HG03575 (cell line): Measurements from ENCODE around the gene NMT1.
A peak's percentile ranks its signal among the peaks of the same experiment; 100 is the strongest.

Source experiments
- ATAC-seq: cut with Tn5 transposase; IDR thresholded peaks from one replicate; pipeline ENCODE4 v1.9.1; 2021; ENCODE audit not compliant: unreplicated experiment, insufficient number of reproducible peaks, low FRiP score; ENCODE audit errors: extremely low read depth

Gene NMT1

DNA sequence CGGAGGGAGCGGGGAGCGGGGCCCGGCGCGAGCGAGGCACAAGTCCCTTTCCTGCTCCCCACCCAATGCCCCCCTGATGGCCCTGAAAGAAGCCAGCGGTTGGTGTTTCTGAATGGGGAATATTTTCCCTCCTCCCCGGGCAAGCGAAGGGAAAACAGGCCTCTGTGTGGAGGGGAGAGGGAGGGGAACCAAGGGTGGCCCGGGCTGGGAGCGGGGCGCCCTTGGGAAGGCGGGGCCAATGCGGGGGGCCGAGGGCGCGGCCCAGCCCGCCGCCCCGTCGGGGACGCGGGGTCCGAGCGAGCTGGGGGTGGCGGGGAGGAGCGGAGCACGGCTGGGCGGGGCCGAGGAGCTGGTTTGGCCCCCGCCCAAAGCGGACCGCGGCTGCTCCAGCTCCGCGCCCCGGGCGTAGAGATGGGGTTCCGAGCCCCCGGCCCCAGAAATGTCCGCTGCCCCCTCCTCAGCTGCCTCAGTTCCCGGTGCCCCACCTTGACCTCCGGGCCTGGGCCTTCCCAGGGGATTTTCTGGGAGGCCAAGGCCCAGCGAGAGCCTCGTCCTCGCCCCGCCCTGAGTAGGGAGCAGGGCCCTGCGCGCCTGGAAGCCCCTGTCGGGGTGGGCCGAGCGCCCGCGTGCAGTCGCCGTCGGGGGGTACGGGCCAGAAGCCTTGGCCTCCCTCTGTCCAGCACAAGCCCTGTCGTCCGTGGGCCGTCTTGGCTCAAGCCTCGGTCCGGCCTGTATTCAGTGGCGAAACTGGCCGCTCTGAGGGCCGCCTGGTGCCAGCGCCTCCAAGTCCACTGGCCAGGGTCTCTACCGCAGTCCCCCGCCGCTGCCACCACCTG, 83.3 kb downstream of the NMT1 start:
- no peak for ATAC-seq

DNA sequence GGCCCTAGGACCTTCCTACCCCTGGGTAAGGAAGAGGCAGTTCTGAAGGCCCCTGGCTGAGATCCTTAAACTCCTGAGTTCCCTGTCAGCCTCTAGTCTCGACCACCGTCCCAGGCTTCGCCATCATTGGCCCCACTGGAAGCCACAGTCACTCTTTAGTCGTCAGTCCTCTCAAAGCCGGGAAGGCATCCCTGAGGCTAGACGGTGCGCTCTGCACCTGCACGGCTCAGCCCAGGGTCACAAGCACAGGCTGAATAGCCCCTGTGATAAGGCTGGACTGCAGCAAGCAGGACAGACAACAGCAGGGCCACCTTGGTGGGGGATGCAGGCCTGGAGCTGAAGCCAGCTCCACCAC, 83.9 kb downstream of the NMT1 start:
- no peak for ATAC-seq

GRCh38 chr17:45146166-45146565, 85.0 kb downstream of the NMT1 start:
- no peak for ATAC-seq

DNA sequence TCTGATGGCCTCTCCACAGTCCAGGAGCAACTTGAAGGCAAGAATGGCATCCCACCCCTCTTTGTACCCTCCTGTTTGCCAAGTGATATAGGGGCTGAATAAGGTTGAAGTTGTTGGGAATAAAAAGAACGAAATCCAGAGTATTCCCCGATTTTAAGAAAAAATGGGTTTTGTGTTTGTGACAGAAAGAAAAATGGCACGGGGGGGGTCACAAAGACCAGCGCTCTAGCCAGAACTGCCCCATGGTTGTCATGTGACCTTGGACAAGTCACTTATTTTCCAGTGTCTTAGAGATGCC, 85.4 kb downstream of the NMT1 start:
- ATAC-seq: no peak

- no peak for ATAC-seq
These were observed 85.9 kb downstream of the NMT1 start for GRCh38 chr17:45146890-45147580.

DNA sequence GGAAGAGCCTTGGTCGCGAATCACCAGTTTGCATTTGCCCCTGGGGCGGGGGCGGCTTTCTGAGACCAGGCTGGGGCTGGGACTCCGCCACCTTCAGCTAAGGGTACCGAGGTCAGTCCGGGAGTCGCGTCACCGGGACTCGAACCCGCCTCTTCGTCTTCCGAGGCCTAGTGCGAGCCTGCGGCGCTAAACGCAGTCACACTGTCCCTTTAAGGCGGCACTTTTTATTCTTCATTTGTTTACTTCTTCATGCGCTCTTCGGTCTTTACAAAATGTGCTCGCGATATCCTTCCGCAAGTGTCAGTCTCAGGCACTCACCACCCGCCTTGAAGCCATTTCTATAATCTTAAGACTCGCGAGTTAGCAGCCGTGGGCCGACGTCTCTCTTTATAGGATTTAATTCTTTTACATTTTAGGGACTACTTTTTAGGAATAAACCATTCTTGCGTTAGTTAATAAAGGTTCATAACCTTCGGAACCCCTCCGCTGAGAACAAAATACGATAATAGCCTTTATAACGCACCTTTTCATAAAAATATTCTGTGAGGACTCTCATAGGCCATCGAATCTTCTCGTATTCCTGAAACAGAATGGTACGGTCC, 86.6 kb downstream of the NMT1 start:
- peak; percentile 5 for ATAC-seq

- ATAC-seq: peak; percentile 22
These were observed 87.3 kb downstream of the NMT1 start, which contains the start of gene HEXIM1 for GRCh38 chr17:45148183-45149036. TSS of gene HEXIM1 (plus strand) at chr17:45148475. CDS start at chr17:45149191, 716 bp downstream.

GRCh38 chr17:45149037-45149668, 88.0 kb downstream of the NMT1 start:
- ATAC-seq: no peak

GRCh38 chr17:45149669-45150664, 88.8 kb downstream of the NMT1 start:
- ATAC-seq: no peak

DNA sequence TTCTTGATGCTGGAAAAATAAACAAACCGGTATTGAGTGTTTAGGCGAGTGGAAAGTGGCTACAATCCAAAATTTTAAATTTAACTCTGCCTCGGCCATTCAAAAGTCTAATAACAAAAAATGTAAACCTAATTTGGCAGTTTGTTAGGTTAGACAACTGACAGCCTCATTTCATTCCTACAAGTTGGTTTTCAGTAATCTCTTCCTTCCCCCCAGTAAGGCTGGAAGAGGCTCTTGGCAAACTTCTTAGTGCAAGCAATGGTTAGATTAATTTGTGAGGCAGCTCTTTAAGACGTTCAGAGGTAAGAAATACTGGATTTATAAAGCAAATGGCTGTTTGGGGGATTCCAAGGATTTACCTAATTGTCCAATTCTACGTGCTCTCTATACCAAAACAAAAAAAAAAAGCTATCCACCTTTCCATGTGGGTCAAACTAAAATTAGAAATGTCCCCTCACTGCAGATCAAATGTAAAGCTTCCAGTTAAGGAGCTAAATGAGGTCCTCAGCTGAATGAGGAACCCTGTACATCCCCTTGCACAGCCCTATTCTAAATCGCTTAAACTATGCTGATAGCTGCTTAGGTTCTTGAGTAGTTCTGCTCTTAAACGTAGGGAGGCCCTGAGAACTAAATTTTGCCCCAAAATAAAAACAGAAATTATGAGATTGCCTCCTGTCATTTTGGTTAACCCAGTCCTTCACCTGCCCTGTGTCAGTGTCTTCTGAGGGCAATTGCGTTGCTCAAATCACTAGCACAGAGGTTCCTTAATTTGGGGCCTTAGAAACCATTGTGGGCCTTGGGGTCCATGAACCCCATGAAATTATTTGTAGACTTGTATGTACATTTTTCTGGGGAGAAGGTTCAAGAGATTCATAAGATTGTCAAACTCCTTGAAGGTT, 90.0 kb downstream of the NMT1 start:
- ATAC-seq: no peak

GRCh38 chr17:45155029-45155428, 93.9 kb downstream of the NMT1 start:
- no peak for ATAC-seq

DNA sequence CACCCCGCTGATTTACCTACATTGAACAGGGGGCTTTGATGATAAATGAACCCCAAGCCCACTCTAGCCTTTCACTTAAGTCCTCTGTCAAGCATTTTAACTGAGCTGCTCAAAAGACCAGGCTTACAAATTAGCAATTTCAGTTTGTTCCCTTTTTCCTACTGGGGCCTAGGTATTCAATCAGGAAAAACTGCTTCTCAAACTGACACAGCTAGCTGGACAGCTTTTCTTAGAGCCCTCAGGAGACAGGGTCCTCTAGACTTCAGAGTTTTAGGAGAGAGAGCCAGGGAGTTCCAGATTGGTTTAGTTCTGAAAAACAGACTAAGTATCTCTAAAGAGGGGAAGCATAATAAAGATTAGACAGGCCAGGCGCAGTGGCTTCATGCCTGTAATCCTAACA, 94.4 kb downstream of the NMT1 start:
- ATAC-seq: no peak

DNA sequence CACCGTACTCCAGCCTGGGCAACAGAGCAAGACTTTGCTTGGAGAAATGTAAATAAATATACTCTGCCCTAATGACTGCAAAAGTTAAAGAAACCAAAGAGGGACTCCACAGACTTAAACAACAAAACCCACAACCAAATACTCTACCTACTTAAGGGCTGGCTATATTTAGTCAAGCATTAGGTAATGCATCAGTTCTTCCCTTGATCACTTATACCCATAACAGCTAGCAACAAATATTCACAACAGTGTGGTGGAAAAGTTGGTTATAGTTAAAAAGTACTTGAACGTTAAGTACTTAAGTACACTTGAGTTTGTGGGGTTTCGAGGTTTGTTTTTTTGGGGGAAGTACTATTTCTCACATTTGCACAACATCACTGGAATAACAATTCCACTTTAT, 95.1 kb downstream of the NMT1 start:
- ATAC-seq: no peak
